Uterus (tissue), 2 donors: ENCODE measurements around the gene E4F1.

ENCODE experiments used
- POLR2A ChIP-seq, 2 donors: fragments of 450-650 bp; IDR thresholded peaks; one replicate each; pipeline ENCODE4 v1.6.1; 2016; ENCODE audit warnings: antibody characterized with exemption in 2 of 2, mild to moderate bottlenecking in 1 of 2, moderate library complexity in 1 of 2
- TF ChIP-seq, protein P1 (sequence below), 4 experiments: fragments of 200-600 bp in 2 of 4; fragments of 450-650 bp in 2 of 4; sonication (generic) in 2 of 4; IDR thresholded peaks; one replicate each; pipeline ENCODE4 v1.5.1; 2016 to 2019; ENCODE audit warnings: antibody characterized with exemption in 4 of 4, mild to moderate bottlenecking in 2 of 4, moderate library complexity in 1 of 4

DNA sequence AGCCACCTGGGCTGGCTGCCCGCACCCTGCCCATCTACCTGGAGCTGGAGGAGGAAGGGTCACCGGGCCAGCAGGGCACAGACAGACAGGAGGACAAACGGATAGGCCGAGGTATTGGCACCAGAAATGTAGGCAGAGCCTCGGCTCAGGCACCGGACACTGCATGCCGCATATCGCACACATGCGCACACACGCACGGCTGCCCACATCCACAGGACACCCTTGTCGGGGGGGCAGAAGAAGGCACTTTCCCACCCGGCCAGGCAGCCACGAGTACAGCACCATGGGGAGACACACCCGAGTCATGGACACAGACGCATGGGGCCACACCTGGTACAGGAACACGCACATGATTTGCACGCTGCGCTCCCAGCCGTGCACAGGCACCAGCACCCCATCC, 41.4 kb upstream of the E4F1 start:
- no peak for TF ChIP-seq POLR2A (IDR thresholded peaks at IDR 0.05)
- TF ChIP-seq, protein P1, sequence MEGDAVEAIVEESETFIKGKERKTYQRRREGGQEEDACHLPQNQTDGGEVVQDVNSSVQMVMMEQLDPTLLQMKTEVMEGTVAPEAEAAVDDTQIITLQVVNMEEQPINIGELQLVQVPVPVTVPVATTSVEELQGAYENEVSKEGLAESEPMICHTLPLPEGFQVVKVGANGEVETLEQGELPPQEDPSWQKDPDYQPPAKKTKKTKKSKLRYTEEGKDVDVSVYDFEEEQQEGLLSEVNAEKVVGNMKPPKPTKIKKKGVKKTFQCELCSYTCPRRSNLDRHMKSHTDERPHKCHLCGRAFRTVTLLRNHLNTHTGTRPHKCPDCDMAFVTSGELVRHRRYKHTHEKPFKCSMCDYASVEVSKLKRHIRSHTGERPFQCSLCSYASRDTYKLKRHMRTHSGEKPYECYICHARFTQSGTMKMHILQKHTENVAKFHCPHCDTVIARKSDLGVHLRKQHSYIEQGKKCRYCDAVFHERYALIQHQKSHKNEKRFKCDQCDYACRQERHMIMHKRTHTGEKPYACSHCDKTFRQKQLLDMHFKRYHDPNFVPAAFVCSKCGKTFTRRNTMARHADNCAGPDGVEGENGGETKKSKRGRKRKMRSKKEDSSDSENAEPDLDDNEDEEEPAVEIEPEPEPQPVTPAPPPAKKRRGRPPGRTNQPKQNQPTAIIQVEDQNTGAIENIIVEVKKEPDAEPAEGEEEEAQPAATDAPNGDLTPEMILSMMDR (IDR thresholded peaks at IDR 0.05): no peak
